Measurements from ENCODE around the gene SRPRB.

The SRPRB gene

DNA sequence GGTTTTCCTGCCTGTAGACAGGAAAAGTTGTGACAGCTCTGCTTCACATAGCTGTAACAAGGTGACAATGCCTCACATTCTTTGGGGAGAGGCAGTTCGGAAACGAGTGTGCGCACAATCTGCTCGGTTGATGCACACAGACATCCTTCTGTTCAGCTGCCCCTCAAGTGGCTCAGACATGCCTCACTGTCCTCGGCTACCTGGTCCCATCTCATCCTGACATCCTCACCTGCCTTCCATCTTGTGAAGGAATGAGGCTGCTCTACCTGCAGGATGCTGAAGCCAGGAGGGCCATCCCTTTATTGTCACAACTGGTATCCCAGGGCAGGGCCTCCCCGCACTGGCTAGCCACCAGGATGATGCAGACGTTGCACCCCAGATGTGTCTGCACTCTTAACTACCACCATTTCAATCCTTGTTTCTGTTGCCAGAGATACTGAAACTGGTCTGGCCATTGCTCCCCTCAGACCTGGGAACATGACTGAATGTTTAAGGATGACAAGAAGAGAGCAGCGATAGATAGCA is 19.4 kb downstream of the SRPRB start:
- no peaks in the 10 kb centered on the region for H3K9me3 ChIP-seq
- no peak for DNase-seq
- H3K27me3 ChIP-seq: no peaks in the 10 kb centered on the region
- H3K4me3 ChIP-seq: no peak overlapping the region
- H3K27ac ChIP-seq: no peak overlapping the region
- peaks cover 15 to 54% (median 35%) of the 10 kb centered on the region in 3 donors for H3K36me3 ChIP-seq
- intact Hi-C loops (cut with DNase I; ENCODE audit: low total_unique reads): loop anchor here (5.0 kb wide), 1 partner anchor 102 kb away; no protein-coding TSS in a partner anchor
- peaks cover 0 to 6% (median 3%) of the 10 kb centered on the region in 4 donors for H3K4me1 ChIP-seq
- TF ChIP-seq, protein P1, sequence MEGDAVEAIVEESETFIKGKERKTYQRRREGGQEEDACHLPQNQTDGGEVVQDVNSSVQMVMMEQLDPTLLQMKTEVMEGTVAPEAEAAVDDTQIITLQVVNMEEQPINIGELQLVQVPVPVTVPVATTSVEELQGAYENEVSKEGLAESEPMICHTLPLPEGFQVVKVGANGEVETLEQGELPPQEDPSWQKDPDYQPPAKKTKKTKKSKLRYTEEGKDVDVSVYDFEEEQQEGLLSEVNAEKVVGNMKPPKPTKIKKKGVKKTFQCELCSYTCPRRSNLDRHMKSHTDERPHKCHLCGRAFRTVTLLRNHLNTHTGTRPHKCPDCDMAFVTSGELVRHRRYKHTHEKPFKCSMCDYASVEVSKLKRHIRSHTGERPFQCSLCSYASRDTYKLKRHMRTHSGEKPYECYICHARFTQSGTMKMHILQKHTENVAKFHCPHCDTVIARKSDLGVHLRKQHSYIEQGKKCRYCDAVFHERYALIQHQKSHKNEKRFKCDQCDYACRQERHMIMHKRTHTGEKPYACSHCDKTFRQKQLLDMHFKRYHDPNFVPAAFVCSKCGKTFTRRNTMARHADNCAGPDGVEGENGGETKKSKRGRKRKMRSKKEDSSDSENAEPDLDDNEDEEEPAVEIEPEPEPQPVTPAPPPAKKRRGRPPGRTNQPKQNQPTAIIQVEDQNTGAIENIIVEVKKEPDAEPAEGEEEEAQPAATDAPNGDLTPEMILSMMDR (IDR thresholded peaks at IDR 0.05): no peak

DNA sequence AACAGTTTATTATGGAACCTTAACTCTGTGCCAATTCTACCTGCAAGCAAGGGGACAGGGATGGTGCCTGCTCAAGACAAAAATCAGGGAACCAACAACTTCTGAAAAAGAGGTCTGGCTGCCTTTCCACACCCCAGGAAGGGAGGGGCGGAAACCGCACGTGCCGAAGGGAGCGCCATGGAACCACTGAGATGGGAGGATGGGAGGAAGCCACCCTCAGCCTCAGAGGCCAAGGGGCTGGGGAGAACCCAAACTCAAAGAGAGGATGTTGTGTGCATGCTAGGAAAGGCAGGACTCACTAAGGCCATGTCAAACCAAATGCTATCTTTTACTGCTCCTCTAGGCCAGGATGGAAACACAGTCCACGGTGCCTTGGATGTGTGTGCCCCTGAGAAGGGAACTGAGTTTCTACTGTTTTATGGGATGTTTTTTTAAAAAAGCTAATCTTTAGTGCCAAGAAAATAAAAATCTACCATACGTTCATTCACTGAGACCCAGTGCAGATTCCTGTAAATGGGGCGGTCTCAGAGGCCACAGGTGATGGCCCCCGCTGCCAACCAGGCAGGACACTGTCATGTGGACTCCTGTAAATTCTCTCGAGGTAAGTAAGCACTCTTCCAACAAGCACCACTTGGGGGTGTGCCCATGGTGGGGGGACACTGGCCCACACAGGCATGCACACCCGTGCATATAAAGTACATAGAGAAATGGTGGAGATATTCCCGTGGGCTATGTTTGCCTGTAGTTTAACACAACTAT is 20.5 kb downstream of the SRPRB start:
- Histone ChIP-seq H3K4me1 (peaks cover 0 to 6% (median 3%) of the 10 kb centered on the region in 4 donors), H3K9me3 (no peaks in the 10 kb centered on the region), H3K36me3 (peaks cover 7 to 43% (median 26%) of the 10 kb centered on the region in 3 donors), H3K27ac (no peak overlapping the region), H3K27me3 (no peaks in the 10 kb centered on the region), H3K4me3 (no peak overlapping the region)
- intact Hi-C loops (cut with DNase I; ENCODE audit: low total_unique reads): no loop called here
- TF ChIP-seq, protein P1 (IDR thresholded peaks at IDR 0.05): no peak
- no peak for DNase-seq

DNA sequence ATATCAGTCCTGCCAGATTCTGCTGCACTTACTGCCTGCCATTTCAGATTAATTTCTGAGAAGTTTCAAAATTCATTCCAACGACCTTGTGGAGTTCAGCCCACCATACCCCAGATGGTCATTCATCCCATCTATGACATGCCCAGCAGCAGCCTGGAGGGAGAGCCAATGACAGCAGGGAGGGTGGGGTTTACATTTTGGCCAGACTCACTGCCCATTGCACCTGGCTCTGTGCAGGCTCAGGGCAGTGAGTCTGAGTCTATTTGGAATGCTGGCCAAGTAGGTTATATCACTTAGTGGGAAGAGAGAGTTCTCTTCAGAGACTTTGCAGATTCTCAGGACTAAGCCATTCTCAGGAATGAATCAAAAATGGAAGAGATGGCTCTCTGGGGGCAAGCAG is 21.5 kb downstream of the SRPRB start:
- H3K4me3 ChIP-seq: no peak overlapping the region
- TF ChIP-seq, protein P1 (IDR thresholded peaks at IDR 0.05): no peak
- DNase-seq: no peak
- peaks cover 7 to 34% (median 20%) of the 10 kb centered on the region in 3 donors for H3K36me3 ChIP-seq
- H3K27ac ChIP-seq: no peak overlapping the region
- H3K4me1 ChIP-seq: no peaks in the 10 kb centered on the region
- intact Hi-C loops (cut with DNase I; ENCODE audit: low total_unique reads): no loop called here
- no peaks in the 10 kb centered on the region for H3K9me3 ChIP-seq
- no peaks in the 10 kb centered on the region for H3K27me3 ChIP-seq

DNA sequence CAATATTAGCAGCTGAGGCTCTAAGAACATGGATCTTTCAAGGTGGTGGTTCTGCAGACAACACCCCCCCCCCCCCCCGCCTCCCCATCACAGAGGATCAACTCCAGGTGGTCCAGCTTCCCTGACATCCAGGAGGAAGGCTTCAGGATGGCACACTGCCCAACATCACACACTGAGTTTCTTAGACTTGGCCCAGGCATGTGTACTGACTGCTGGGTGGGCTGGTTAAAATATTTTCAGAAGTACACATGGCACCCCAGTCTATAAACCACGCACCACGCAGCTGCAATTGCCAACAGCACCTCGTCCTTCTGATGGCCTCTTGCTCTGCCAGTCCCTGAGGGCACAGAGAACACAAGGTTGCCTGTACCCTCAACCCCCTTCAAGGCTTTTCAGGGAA is 22.1 kb downstream of the SRPRB start:
- no peaks in the 10 kb centered on the region for H3K4me1 ChIP-seq
- peaks cover 7 to 29% (median 14%) of the 10 kb centered on the region in 3 donors for H3K36me3 ChIP-seq
- H3K9me3 ChIP-seq: no peaks in the 10 kb centered on the region
- no peak overlapping the region for H3K4me3 ChIP-seq
- TF ChIP-seq, protein P1 (IDR thresholded peaks at IDR 0.05): no peak
- DNase-seq: no peak
- intact Hi-C loops (cut with DNase I; ENCODE audit: low total_unique reads): no loop called here
- H3K27ac ChIP-seq: no peak overlapping the region
- no peaks in the 10 kb centered on the region for H3K27me3 ChIP-seq

DNA sequence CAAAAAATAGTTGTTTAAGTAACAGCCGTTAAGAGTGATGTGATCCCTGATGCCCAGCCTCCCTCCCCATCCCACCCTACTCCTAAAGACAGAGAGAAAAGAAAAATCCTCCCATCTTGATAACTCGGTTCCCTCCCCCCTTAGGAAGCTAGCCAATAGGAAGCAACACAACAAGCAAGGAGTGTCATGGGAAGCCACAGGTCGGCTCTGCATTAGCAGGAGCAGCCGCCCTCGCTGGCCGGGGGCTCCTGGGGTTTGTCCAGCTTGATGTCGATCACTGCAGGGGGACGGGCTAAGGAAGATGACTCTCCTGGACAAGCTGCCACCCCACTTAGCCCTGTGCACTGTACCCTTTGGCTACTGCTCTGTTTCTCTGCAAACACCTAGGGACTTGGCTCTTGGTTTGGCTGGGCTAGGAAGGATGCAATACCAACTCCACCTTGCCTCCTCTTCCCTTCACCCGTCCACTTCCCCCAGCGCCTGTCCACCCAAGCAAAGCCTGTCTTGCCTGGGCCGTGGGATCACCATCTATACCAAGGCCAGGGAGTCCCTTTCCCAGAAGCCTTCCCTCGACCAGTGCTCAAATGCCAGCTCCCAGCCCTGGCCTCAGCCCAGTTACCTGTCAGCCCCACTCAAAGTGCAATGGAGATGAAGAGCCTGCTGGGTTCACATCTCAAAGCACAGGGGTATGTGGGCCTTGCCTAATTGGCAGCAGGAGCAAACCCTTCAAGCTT is 23.1 kb downstream of the SRPRB start:
- H3K36me3 ChIP-seq: peaks cover 5 to 24% (median 6%) of the 10 kb centered on the region in 3 donors
- peak in 1 of 2 donors; percentile 61 for DNase-seq
- TF ChIP-seq, protein P1 (IDR thresholded peaks at IDR 0.05): no peak
- no peak overlapping the region for H3K27ac ChIP-seq
- no peak overlapping the region for H3K4me3 ChIP-seq
- no peaks in the 10 kb centered on the region for H3K4me1 ChIP-seq
- H3K9me3 ChIP-seq: no peaks in the 10 kb centered on the region
- intact Hi-C loops (cut with DNase I; ENCODE audit: low total_unique reads): no loop called here
- no peaks in the 10 kb centered on the region for H3K27me3 ChIP-seq
